ELR (cell line): ENCODE measurements around the gene BORCS5.

Source experiments
- DNase-seq: peaks from one replicate; pipeline ENCODE4 v3.0.0-alpha.2; 2015; ENCODE audit warnings: low read depth

Gene BORCS5

GRCh38 chr12:12518464-12518845 is 161.6 kb downstream of the BORCS5 start:
- no peak for DNase-seq

DNA sequence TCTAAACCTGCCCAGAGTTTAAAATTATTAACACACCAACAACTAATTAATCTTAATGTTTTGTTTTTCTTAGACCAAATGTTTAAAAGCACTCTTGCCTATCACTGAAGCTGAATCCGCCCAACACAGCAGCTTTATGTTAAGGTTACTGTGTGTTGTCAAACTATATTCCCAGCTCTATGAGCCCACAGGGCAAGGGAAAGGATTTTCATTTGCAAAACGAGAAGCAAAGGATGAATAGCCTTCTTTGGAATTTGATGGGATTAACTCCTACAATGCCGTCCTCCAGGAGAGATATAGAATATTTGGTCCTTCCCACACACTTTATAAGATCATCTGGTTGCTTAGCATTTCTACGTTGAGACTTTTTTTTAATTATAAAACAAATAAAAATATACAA is 162.0 kb downstream of the BORCS5 start:
- no peak for DNase-seq
